ENCODE measurements around the gene LRMDA.

LRMDA gene

GRCh38 chr10:75648351-75648750 lies 216.9 kb downstream of the LRMDA start:
- TF ChIP-seq, protein P1, sequence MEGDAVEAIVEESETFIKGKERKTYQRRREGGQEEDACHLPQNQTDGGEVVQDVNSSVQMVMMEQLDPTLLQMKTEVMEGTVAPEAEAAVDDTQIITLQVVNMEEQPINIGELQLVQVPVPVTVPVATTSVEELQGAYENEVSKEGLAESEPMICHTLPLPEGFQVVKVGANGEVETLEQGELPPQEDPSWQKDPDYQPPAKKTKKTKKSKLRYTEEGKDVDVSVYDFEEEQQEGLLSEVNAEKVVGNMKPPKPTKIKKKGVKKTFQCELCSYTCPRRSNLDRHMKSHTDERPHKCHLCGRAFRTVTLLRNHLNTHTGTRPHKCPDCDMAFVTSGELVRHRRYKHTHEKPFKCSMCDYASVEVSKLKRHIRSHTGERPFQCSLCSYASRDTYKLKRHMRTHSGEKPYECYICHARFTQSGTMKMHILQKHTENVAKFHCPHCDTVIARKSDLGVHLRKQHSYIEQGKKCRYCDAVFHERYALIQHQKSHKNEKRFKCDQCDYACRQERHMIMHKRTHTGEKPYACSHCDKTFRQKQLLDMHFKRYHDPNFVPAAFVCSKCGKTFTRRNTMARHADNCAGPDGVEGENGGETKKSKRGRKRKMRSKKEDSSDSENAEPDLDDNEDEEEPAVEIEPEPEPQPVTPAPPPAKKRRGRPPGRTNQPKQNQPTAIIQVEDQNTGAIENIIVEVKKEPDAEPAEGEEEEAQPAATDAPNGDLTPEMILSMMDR (conservative IDR thresholded peaks at IDR 0.05; ENCODE audit: low read length), result no peak
- H3K4me3 ChIP-seq (ENCODE audit: low read length), result no peak overlapping the region
- DNase-seq (ENCODE audit: low read depth), result no peak

DNA sequence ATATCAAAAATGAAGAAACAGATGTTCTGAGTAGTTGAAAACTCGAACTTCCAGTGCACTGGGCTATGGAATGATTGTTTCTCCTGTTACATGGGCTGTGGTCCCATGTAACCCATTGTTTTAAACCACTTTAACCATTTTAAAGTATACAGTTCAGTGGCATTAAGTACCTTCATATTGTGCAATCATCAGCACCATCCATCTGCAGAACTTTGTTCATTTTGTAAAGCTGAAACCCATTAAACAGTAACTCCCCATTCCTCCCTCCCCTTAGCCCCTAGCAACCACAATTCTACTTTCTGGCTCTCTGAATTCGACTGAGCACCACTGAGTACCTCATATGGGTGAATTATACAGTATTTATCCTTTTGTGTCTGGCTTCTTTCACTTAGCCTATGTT lies 217.4 kb downstream of the LRMDA start:
- TF ChIP-seq, protein P1 (conservative IDR thresholded peaks at IDR 0.05; ENCODE audit: low read length), result no peak
- DNase-seq (ENCODE audit: low read depth), result no peak
- H3K4me3 ChIP-seq (ENCODE audit: low read length), result no peak overlapping the region

GRCh38 chr10:75649466-75649865 lies 218.0 kb downstream of the LRMDA start:
- no peak for DNase-seq (ENCODE audit: low read depth)
- no peak overlapping the region for H3K4me3 ChIP-seq (ENCODE audit: low read length)
- TF ChIP-seq, protein P1 (conservative IDR thresholded peaks at IDR 0.05; ENCODE audit: low read length), result no peak

- no peak for DNase-seq (ENCODE audit: low read depth)
- no peak overlapping the region for H3K4me3 ChIP-seq (ENCODE audit: low read length)
- TF ChIP-seq, protein P1 (conservative IDR thresholded peaks at IDR 0.05; ENCODE audit: low read length), result no peak
Measured at GRCh38 chr10:75650648-75651047, 219.2 kb downstream of the LRMDA start.

DNA sequence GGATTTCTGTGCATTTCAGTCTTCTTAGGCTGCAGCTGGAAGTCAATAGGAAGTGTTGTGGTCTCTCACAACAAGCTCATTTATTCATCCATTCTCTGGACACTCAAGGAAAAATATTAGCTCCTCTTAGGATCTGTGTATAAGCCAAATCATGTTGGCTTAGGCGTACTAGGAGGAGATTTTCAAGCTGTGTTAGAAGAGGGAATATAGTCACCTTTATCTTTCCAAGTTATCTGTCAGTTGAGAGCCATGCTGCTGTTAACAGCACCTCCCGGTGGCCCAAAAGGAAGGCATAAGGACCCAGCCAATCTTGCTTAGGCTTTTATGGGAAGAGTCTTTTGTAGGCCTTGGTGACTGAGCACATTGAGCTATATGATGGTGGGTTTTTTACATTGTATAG lies 220.0 kb downstream of the LRMDA start:
- no peak overlapping the region for H3K4me3 ChIP-seq (ENCODE audit: low read length)
- peak; percentile 21 for DNase-seq (ENCODE audit: low read depth)
- TF ChIP-seq, protein P1 (conservative IDR thresholded peaks at IDR 0.05; ENCODE audit: low read length), result peak; percentile 28

DNA sequence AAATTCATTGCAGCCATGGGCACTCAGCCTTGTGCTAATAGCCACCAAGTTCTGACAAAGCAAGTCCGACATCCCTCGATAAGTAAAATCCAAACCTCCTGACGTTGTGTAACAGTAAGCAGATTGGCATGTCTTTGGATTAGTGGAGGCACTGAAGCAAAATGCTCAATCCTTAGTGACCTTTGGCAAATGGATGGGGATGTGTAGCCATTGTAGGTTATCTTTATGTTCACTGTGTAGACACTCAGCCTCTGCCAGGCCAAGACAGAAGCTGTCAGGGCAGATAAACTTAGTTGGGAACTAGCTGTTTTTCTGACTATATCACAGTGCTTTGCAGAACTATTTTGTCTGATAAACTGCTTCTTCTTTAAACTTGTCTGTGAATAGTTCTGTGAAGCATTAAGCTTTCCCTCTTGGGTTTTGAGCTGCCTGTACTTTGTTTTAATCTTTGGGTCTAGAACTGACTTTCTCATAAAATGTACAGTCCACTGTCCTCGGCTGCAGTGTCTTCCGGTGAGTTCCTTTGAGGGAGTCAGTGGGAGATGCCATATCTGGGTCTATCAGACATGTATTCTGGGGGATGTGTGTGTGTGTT lies 220.8 kb downstream of the LRMDA start:
- DNase-seq (ENCODE audit: low read depth), result no peak
- TF ChIP-seq, protein P1 (conservative IDR thresholded peaks at IDR 0.05; ENCODE audit: low read length), result no peak

GRCh38 chr10:75653761-75654160 lies 222.3 kb downstream of the LRMDA start:
- TF ChIP-seq, protein P1 (conservative IDR thresholded peaks at IDR 0.05; ENCODE audit: low read length), result no peak
- no peak overlapping the region for H3K4me3 ChIP-seq (ENCODE audit: low read length)
- no peak for DNase-seq (ENCODE audit: low read depth)

More for the DNA sequence above, 220.8 kb downstream of the LRMDA start:
- no peak overlapping the region for H3K4me3 ChIP-seq (ENCODE audit: low read length)

Data from AG10803 (cell line).